DOHH2 (cell line): ENCODE results near the gene PPIB.

Experiments used
- H3F3A ChIP-seq: fragments of 200-600 bp; sonication (generic), shearing (Covaris generic); 2 replicates; pipeline ENCODE4 v1.6.0; 2016; ENCODE audit warnings: antibody characterized with exemption, mild to moderate bottlenecking; ENCODE audit not compliant: control insufficient read depth, insufficient read depth
- H3K27ac ChIP-seq: fragments of 200-600 bp; sonication (generic); 2 replicates; pipeline ENCODE4 v1.5.1; 2014; ENCODE audit warnings: low read depth, mild to moderate bottlenecking, low read length, moderate library complexity
- H3K27me3 ChIP-seq: fragments of 200-600 bp; sonication (generic); 2 replicates; pipeline ENCODE4 v1.6.1; 2014; ENCODE audit warnings: mild to moderate bottlenecking, low read length, mixed read lengths; ENCODE audit not compliant: control insufficient read depth
- H3K36me3 ChIP-seq: fragments of 200-600 bp; sonication (generic); 2 replicates; pipeline ENCODE4 v1.6.1; 2014; ENCODE audit warnings: mild to moderate bottlenecking, low read length, moderate library complexity, mixed read lengths; ENCODE audit not compliant: control insufficient read depth
- H3K4me1 ChIP-seq: fragments of 200-600 bp; sonication (generic); 2 replicates; pipeline ENCODE4 v1.6.1; 2014; ENCODE audit warnings: mild to moderate bottlenecking, low read length, mixed read lengths; ENCODE audit not compliant: control insufficient read depth
- H3K4me2 ChIP-seq: fragments of 200-600 bp; sonication (generic); 2 replicates; pipeline ENCODE4 v1.6.0; 2014; ENCODE audit warnings: mild to moderate bottlenecking, low read length, moderate library complexity
- H3K4me3 ChIP-seq: fragments of 200-600 bp; sonication (generic); 2 replicates; pipeline ENCODE4 v1.5.1; 2014; ENCODE audit warnings: mild to moderate bottlenecking, low read length, mixed read lengths
- H3K79me2 ChIP-seq: fragments of 200-600 bp; sonication (generic); 2 replicates; pipeline ENCODE4 v1.6.1; 2014; ENCODE audit warnings: mild to moderate bottlenecking, low read length, mixed read lengths; ENCODE audit not compliant: control insufficient read depth
- H3K9me2 ChIP-seq: fragments of 200-600 bp; sonication (generic); replicated peaks from 2 replicates; pipeline ENCODE4 v1.6.1; 2014; ENCODE audit warnings: mild to moderate bottlenecking, low read length, mixed read lengths; ENCODE audit not compliant: control insufficient read depth
- H3K9me3 ChIP-seq: fragments of 200-600 bp; sonication (generic); 2 replicates; pipeline ENCODE4 v1.6.1; 2014; ENCODE audit warnings: antibody characterized with exemption, low read length, mixed read lengths; ENCODE audit not compliant: control insufficient read depth, insufficient read depth
- H4K20me1 ChIP-seq: fragments of 200-600 bp; sonication (generic); 2 replicates; pipeline ENCODE4 v1.6.0; 2014; ENCODE audit warnings: low read depth, mild to moderate bottlenecking, antibody characterized with exemption, low read length, moderate library complexity; ENCODE audit not compliant: control insufficient read depth, insufficient read depth
- CTCF ChIP-seq: fragments of 200-600 bp; sonication (generic); IDR thresholded peaks from one replicate; pipeline ENCODE4 v1.5.1; 2014; ENCODE audit warnings: antibody characterized with exemption, mild to moderate bottlenecking, low read depth, low read length; ENCODE audit not compliant: poor library complexity, severe bottlenecking
- EZH2phosphoT487 ChIP-seq: fragments of 200-600 bp; sonication (generic); IDR thresholded peaks from 2 replicates; pipeline ENCODE4 v1.6.1; 2017; ENCODE audit warnings: borderline replicate concordance, mild to moderate bottlenecking, antibody characterized with exemption, low read length, moderate library complexity, mixed read lengths

PPIB gene

GRCh38 chr15:64157599-64158125 is 5.2 kb downstream of the PPIB start:
- Histone ChIP-seq H3K27me3 (no peaks in the 10 kb centered on the region), H3K36me3 (peaks cover 79% of the 10 kb centered on the region), H3K9me2 (no peaks in the 10 kb centered on the region), H3K4me3 (no peak overlapping the region), H3F3A (peaks cover 38% of the 10 kb centered on the region), H3K4me2 (peak overlapping the region; percentile 30; the same call in 1 of the 2 replicates), H3K4me1 (peaks cover 48% of the 10 kb centered on the region), H3K79me2 (peaks cover 50% of the 10 kb centered on the region), H3K27ac (no peak overlapping the region), H3K9me3 (no peaks in the 10 kb centered on the region), H4K20me1 (peaks cover 3% of the 10 kb centered on the region; the same call in 1 of the 2 replicates)
- TF ChIP-seq EZH2phosphoT487 = no peak

- TF ChIP-seq CTCF (no peak), EZH2phosphoT487 (no peak)
- peaks cover 52% of the 10 kb centered on the region for H3K4me1 ChIP-seq
- no peak overlapping the region for H3K4me3 ChIP-seq
- H3K36me3 ChIP-seq = peaks cover 77% of the 10 kb centered on the region
- peaks cover 3% of the 10 kb centered on the region; the same call in 1 of the 2 replicates for H4K20me1 ChIP-seq
- no peak overlapping the region for H3K4me2 ChIP-seq
- H3K9me2 ChIP-seq = no peaks in the 10 kb centered on the region
- no peaks in the 10 kb centered on the region for H3K27me3 ChIP-seq
- no peak overlapping the region for H3K27ac ChIP-seq
- no peaks in the 10 kb centered on the region for H3K9me3 ChIP-seq
- peaks cover 40% of the 10 kb centered on the region for H3F3A ChIP-seq
- peaks cover 50% of the 10 kb centered on the region for H3K79me2 ChIP-seq
Observed at GRCh38 chr15:64156652-64157331, 6.0 kb downstream of the PPIB start.

GRCh38 chr15:64155802-64156651 is 6.8 kb downstream of the PPIB start:
- Histone ChIP-seq H4K20me1 (peaks cover 3% of the 10 kb centered on the region; the same call in 1 of the 2 replicates), H3F3A (peaks cover 40% of the 10 kb centered on the region), H3K79me2 (peaks cover 44% of the 10 kb centered on the region), H3K4me2 (no peak overlapping the region), H3K9me2 (no peaks in the 10 kb centered on the region), H3K4me1 (peaks cover 50% of the 10 kb centered on the region), H3K27me3 (no peaks in the 10 kb centered on the region), H3K27ac (no peak overlapping the region), H3K4me3 (no peak overlapping the region), H3K36me3 (peaks cover 70% of the 10 kb centered on the region), H3K9me3 (no peaks in the 10 kb centered on the region)
- TF ChIP-seq EZH2phosphoT487 (no peak), CTCF (no peak)
